Measurements from ENCODE around the gene GPR32.
"Not testable (repeated sequence)": the region's sequence is repeated elsewhere in the genome, so short reads cannot be mapped to it uniquely, and the experiment has no call there.

GPR32 gene

GRCh38 chr19:50770164-50770563 lies at the start of gene GPR32:
Gene GPR32 (plus strand): TSS chr19:50770464. CDS start chr19:50770601, 137 bp downstream.
- not testable (repeated sequence) for DNase-seq

DNA sequence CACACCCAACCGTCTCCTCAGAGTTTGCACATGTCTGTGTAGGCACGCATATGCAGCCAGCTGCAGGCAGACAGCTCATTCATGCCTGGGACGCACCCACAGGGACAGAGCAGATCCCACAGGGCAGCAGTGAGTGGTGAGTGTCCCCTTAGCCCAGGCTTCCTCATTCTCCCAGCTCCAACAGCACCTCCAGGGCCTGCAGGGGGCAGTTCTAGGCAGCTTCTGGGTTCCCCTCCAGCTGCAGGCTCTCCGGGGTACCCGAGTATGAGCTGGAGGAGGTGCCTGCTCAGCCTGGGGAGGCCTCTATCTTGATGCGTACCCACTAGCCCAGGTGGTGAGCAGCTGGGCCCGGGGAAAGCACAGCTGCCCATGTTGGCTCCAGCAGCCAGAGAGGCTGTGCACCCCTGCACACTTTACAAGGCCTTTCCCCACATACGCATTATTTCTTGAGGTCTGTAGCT lies 49.3 kb upstream of the GPR32 start:
- no peak for DNase-seq

DNA sequence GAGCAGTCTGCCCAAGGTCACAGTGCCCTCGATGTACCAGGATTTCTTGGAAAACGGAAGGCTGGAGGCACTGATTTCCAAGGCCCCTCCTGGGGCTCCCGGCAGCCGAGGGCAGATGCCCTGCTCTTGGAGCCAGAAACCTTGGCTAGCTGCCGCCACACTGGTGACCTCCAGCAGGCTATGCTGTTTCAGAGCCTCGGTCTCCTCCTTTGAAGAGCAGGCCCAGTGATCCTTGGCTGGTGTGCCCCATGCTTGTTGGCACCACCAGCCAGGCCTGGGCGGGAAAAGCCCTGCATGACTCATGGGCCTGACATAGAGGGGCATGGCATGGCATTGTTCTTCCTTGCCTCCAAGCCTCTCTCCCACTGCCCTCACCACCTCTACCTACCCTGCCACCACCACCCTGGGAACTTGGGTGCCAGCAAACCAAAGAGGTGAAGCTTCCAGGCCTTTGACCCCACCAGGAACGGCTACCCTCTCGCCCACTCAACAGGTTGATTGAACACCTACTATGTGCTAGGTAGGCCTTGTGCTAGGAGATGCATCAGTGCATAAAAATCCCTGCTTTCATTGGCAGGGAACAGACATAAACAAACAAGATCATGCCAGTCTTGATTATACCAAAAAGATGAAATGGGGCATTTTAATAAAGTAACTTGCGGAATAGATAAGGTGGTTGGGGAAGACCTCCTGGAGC lies 48.7 kb upstream of the GPR32 start:
- no peak for DNase-seq

DNA sequence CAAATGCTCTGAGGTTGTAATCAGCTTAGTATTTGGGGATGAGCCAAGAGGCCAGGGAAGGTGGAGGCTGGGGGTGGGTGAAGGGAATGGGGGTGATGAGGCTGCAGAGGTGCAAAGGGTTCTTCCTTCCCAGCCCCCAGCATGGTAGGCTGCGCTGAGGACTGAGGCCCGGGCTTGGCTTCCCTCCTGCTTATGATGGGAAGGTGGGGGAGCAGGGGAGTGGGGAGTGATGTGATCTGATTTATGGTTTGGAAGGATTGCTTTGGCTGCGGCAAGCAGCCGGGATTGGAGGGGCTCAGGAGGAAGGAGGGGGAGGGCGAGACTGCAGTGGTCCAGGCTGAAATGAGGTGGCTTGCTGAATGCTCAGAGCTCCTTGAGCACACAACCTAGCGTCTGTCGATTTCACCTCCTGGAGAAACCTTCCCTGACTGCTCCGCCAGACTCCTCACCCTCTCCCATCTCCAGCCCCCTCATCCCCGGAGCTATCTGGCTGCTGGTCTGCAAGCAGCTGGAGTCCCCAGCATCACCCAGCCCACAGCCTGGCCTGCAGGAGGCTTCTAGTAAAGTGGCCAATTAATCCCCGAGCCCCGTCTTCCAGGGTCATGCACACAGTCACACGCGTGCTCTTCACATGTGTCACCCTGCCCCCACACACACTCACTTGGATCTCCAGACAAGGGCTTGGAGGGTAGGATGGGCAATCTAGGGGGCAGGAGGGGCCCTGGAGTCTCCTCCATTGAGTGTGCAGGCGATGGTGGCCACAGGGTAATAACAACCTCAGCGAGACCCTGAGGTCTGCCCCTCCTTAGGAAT lies 47.9 kb upstream of the GPR32 start:
- DNase-seq = no peak

DNA sequence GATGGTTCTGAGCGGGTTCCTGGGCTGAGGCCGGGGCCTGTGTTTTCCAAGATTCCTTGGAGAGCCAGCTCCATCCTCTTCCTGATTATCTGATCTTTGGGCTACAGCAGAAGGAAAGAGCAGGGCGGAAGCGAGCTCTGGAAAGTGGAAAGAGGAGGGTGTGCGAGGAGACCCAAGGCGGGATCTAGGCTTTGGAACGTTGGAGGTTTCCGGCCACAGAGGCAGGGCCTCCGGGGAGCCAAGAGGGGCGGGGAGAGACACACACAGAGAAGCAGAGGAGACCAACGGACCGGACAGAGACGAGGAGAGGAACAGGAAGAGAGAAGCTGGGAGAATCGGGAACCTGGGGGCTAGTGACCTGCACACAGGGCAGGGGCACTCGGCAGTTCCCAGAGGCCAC lies 47.2 kb upstream of the GPR32 start, which contains the start of gene CLEC11A:
TSS of gene CLEC11A (plus strand) at position 296 of the 400 bp plus-strand sequence. CDS start 162 bp downstream, outside the sequence.
- DNase-seq = no peak

DNA sequence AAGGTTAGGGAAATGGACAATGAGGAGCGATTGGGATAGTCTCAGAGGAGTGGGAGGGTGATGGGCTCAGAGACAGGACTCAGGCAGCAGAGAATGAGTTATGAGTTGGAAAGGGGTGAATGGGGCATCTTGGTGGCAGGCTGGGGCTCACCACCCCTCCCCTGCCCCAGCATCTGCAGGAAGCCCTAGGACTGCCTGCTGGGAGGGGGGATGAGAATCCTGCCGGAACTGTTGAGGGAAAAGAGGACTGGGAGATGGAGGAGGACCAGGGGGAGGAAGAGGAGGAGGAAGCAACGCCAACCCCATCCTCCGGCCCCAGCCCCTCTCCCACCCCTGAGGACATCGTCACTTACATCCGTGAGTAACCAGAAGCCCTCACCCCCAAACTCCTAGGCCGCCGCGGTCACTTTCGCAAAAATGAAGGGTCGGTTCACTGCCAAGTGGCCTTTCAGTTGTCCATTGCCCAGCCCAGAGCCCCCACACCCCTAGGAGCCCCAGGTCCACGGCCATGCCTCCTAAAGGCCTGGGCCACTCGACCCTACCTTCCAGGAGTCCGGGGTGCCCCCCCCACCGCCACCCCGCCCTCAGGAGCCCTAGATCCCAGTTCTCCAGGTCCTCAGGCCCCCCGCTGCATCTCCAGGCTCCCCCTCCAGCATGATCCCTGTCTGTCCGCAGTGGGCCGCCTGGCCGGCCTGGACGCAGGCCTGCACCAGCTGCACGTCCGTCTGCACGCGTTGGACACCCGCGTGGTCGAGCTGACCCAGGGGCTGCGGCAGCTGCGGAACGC lies 46.3 kb upstream of the GPR32 start:
- no peak for DNase-seq

- DNase-seq = peak; percentile 93
These were observed 45.6 kb upstream of the GPR32 start for GRCh38 chr19:50724522-50725217.

GRCh38 chr19:50725218-50725910 lies 44.9 kb upstream of the GPR32 start:
- DNase-seq = no peak

GRCh38 chr19:50725911-50726230 lies 44.4 kb upstream of the GPR32 start:
- no peak for DNase-seq

- DNase-seq = peak; percentile 79
These were observed 42.1 kb upstream of the GPR32 start for GRCh38 chr19:50728084-50728737.

GRCh38 chr19:50729894-50730293 lies 40.4 kb upstream of the GPR32 start:
- DNase-seq = no peak

DNA sequence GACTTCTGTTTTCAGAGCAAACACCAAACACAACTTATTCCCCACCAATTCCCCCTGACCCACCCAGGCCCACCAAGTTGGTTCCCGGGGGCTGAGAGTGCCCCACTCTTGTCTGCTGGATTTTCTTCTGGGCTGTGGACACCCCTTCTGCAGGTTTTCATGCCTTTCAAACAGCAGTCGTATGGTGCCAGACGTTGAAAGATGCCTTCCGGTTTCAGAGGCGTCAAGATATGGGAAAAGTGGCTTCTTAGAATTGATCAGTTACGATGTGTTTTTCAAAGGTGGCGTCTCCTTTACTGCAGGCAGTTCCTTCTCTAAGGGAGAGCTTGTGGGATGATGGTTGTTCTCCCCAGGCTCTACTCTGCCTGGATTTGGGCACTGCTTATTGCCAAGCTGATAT lies 34.4 kb upstream of the GPR32 start:
- no peak for DNase-seq

GRCh38 chr19:50736338-50736737 lies 33.9 kb upstream of the GPR32 start:
- no peak for DNase-seq

DNA sequence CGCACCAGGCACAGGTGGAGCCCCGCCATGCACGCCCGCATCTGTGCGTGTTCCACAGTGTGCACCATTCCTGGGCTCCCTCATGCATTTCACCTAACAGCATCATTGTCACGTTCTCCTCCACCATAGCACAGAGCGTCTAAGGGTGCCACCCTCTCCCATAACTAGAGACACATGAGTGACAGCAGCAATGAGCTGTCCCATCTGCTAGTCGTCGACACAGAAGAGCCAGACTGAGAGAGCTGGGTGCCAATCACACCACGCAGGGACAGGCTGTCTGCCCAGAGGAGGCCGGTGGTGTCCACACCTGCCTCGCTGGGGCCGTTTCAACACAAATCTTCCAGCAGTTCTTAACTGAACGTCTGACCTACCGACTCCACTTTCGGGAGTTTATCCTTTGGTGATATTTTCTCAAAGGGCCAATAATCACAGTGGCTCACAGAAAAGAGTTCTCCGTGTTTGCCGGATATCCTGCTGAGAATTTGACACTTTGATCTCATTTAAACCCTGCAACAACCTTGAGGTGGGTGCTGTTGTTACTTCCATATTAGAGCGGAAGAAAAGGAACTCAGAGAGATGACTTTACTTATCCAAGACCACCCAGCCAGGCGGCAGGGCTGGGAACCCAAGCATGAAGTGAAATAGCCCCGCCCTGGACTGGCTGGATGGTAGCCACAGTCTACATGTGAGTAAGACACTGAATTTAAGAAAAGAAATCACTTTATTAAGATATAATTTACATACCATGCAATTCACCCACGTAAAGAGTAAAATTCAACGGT lies 30.9 kb upstream of the GPR32 start:
- DNase-seq = no peak

- no peak for DNase-seq
These were observed 30.3 kb upstream of the GPR32 start for GRCh38 chr19:50739914-50740426.

- no peak for DNase-seq
These were observed 28.9 kb upstream of the GPR32 start for GRCh38 chr19:50741179-50741933.

- DNase-seq = no peak
These were observed 26.7 kb upstream of the GPR32 start for GRCh38 chr19:50743537-50743936.

DNA sequence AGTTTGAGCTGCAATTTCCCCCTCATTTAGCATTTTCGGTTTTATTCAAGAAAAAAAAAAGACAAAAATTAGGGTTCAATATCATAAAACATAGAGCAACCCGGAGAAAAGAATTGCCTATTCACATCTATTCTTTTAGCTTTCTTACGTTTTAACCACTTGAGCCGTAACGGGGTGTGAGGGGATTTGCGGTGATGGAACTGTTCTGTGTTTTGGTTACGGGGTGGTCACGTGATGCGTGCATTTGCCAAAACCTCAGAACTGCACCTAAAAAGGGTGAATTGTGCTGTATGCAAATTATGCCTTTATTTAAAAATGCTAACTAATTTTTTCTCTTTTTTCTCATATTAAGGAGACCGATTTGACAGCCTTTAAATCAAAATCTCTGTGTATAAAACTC lies 25.0 kb upstream of the GPR32 start:
- no peak for DNase-seq

DNA sequence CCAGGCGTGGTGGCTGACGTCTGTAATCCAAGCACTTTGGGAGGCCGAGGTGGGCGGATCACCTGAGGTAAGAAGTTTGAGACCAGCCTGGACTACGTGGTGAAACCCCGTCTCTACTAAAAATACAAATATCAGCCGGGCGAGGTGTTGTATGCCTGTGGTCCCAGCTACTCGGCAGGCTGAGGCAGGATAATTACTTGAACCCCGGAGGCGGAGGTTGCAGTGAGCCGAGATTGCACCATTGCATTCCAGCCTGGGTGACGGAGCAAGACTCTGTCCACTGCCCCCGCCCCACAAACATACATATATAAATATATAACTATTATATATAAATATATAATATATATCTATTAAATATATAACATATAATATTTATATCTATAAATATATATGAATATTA lies 23.1 kb upstream of the GPR32 start:
- not testable (repeated sequence) for DNase-seq

DNA sequence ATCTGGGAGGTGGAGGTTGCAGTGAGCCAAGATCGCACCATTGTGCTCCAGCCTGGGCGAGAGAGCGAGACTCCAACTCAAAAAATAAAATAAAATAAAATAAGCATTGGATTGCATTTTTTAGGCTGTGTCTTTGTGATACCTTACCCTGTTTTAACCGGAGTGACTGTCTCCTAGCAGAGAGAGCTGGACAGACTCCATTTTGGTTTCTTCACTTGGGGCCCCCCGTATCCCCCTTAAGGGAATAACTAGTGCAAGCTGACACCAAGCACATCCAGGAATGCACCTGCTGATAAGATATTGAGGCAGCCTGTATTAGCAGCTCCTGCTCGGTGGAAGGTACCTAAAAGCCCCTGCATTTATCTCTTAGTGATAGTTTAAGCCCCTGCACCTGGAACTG lies 20.8 kb upstream of the GPR32 start:
- DNase-seq = no peak
